H9 (cell line): ENCODE data around the gene NKD1. TPM values are rescaled to one million over a fixed set of nuclear protein-coding genes. Genes with fewer than 3 reads are reported as not detected.

Source experiments
- DNase-seq: peaks from one replicate; pipeline ENCODE4 v3.0.0-alpha.2; 2017
- H2AFZ ChIP-seq: one replicate; pipeline ENCODE4 v1.6.1; 2013; ENCODE audit warnings: mild to moderate bottlenecking, low read length, control low read depth, moderate library complexity
- H2AK5ac ChIP-seq: 2 replicates; pipeline ENCODE4 v1.6.1; 2013; ENCODE audit warnings: low read length, control low read depth, mixed read lengths; ENCODE audit not compliant: insufficient read length
- H2BK120ac ChIP-seq: one replicate; pipeline ENCODE4 v1.6.1; 2013; ENCODE audit warnings: low read depth, mild to moderate bottlenecking, low read length, control low read depth, inconsistent platforms; ENCODE audit not compliant: poor library complexity, severe bottlenecking
- H2BK12ac ChIP-seq: 2 replicates; pipeline ENCODE4 v1.6.1; 2013; ENCODE audit warnings: low read length, control low read depth, mixed read lengths, low read depth; ENCODE audit not compliant: insufficient read length
- H2BK15ac ChIP-seq: 2 replicates; pipeline ENCODE4 v1.6.1; 2013; ENCODE audit warnings: low read depth, low read length, control low read depth
- H2BK20ac ChIP-seq: one replicate; pipeline ENCODE4 v1.6.1; 2013; ENCODE audit warnings: low read depth, mild to moderate bottlenecking, low read length, control low read depth, inconsistent platforms; ENCODE audit not compliant: poor library complexity, severe bottlenecking
- H2BK5ac ChIP-seq: 2 replicates; pipeline ENCODE4 v1.6.1; 2013; ENCODE audit warnings: low read length, control low read depth, mixed read lengths; ENCODE audit not compliant: insufficient read length
- H3K14ac ChIP-seq: 2 replicates; pipeline ENCODE4 v1.6.1; 2013; ENCODE audit warnings: low read length, control low read depth; ENCODE audit not compliant: insufficient read depth
- H3K18ac ChIP-seq: 2 replicates; pipeline ENCODE4 v1.6.1; 2013; ENCODE audit warnings: low read depth, mild to moderate bottlenecking, mixed read lengths, low read length, control low read depth; ENCODE audit not compliant: insufficient read length
- H3K23ac ChIP-seq: 2 replicates; pipeline ENCODE4 v1.6.1; 2013; ENCODE audit warnings: low read length, control low read depth, mixed read lengths, low read depth; ENCODE audit not compliant: insufficient read length
- H3K23me2 ChIP-seq: 2 replicates; pipeline ENCODE4 v1.6.1; 2013; ENCODE audit warnings: low read depth, mild to moderate bottlenecking, mixed read lengths, low read length, control low read depth; ENCODE audit not compliant: insufficient read length, poor library complexity, severe bottlenecking
- H3K27ac ChIP-seq: 2 replicates; pipeline ENCODE4 v1.5.1; 2013; ENCODE audit warnings: low read length, control low read depth, mixed read lengths, low read depth; ENCODE audit not compliant: insufficient read length
- H3K27me3 ChIP-seq: 2 replicates; pipeline ENCODE4 v1.6.1; 2013; ENCODE audit warnings: low read length, control low read depth, inconsistent platforms; ENCODE audit not compliant: insufficient read depth
- H3K4ac ChIP-seq: 2 replicates; pipeline ENCODE4 v1.6.1; 2013; ENCODE audit warnings: low read depth, mild to moderate bottlenecking, control low read depth, inconsistent platforms, low read length, moderate library complexity
- H3K4me1 ChIP-seq: 2 replicates; pipeline ENCODE4 v1.6.1; 2013; ENCODE audit warnings: low read length, control low read depth, inconsistent platforms; ENCODE audit not compliant: insufficient read depth
- H3K4me2 ChIP-seq: 2 replicates; pipeline ENCODE4 v1.6.1; 2013; ENCODE audit warnings: low read length, control low read depth, mixed read lengths; ENCODE audit not compliant: insufficient read length, insufficient read depth
- H3K56ac ChIP-seq: 2 replicates; pipeline ENCODE4 v1.6.1; 2013; ENCODE audit warnings: low read depth, mild to moderate bottlenecking, mixed read lengths, low read length, control low read depth; ENCODE audit not compliant: insufficient read length
- H3K79me1 ChIP-seq: 2 replicates; pipeline ENCODE4 v1.6.1; 2013; ENCODE audit warnings: low read depth, mild to moderate bottlenecking, moderate library complexity, low read length, control low read depth, inconsistent platforms; ENCODE audit not compliant: insufficient read depth, poor library complexity, severe bottlenecking
- H3K79me2 ChIP-seq: 2 replicates; pipeline ENCODE4 v1.6.1; 2013; ENCODE audit warnings: low read length, control low read depth, inconsistent platforms; ENCODE audit not compliant: insufficient read depth
- H3K9ac ChIP-seq: 2 replicates; pipeline ENCODE4 v1.6.1; 2013; ENCODE audit warnings: low read length, control low read depth, mixed read lengths; ENCODE audit not compliant: insufficient read length; ENCODE audit errors: extremely low read depth
- H3K9me3 ChIP-seq: one replicate; pipeline ENCODE4 v1.6.1; 2013; ENCODE audit warnings: low read depth, low read length, inconsistent platforms; ENCODE audit not compliant: control insufficient read depth
- H3T11ph ChIP-seq: one replicate; pipeline ENCODE4 v1.6.1; 2013; ENCODE audit warnings: mild to moderate bottlenecking, low read length, control low read depth, inconsistent platforms
- H4K20me1 ChIP-seq: one replicate; pipeline ENCODE4 v1.6.1; 2013; ENCODE audit not compliant: control insufficient read depth, insufficient read length, insufficient read depth
- H4K5ac ChIP-seq: 2 replicates; pipeline ENCODE4 v1.6.1; 2013; ENCODE audit warnings: low read depth, mild to moderate bottlenecking, mixed read lengths, low read length, control low read depth; ENCODE audit not compliant: insufficient read length
- H4K8ac ChIP-seq: replicated peaks from 2 replicates; pipeline ENCODE4 v1.6.1; 2013; ENCODE audit warnings: low read length, control low read depth, mixed read lengths, low read depth; ENCODE audit not compliant: insufficient read length
- H4K91ac ChIP-seq: 2 replicates; pipeline ENCODE4 v1.6.1; 2013; ENCODE audit warnings: low read depth, mild to moderate bottlenecking, moderate library complexity, mixed read lengths, low read length, control low read depth; ENCODE audit not compliant: insufficient read length
- H3K27ac Mint-ChIP-seq, 3 experiments: 2 replicates in 2 of 3; 3 replicates in 1 of 3; pipeline ENCODE4 v1.8.0; 2020 to 2021; ENCODE audit warnings: mixed read lengths in 3 of 3, mild to moderate bottlenecking in 1 of 3, moderate library complexity in 1 of 3
- H3K27me3 Mint-ChIP-seq: 2 replicates; pipeline ENCODE4 v1.8.0; 2021; ENCODE audit warnings: low read depth, mild to moderate bottlenecking, moderate library complexity, mixed read lengths
- H3K36me3 Mint-ChIP-seq, 3 experiments: 2 replicates in 2 of 3; 3 replicates in 1 of 3; pipeline ENCODE4 v1.8.0; 2020 to 2021; ENCODE audit warnings: low read depth in 3 of 3, mixed read lengths in 3 of 3; ENCODE audit not compliant: insufficient read depth in 1 of 3
- H3K4me1 Mint-ChIP-seq, 2 experiments: 2 replicates each; pipeline ENCODE4 v1.8.0; 2020; ENCODE audit warnings: mixed read lengths in 2 of 2
- H3K4me3 Mint-ChIP-seq, 2 experiments: 2 replicates in 1 of 2; 3 replicates in 1 of 2; pipeline ENCODE4 v1.8.0; 2020 to 2021; ENCODE audit warnings: mild to moderate bottlenecking in 2 of 2, mixed read lengths in 2 of 2, moderate library complexity in 1 of 2
- H3K9me3 Mint-ChIP-seq, 2 experiments: 2 replicates in 1 of 2; 3 replicates in 1 of 2; pipeline ENCODE4 v1.8.0; 2020; ENCODE audit warnings: mild to moderate bottlenecking in 2 of 2, mixed read lengths in 2 of 2, moderate library complexity in 1 of 2
- WGBS: extraction: QIAGEN DNeasy Blood & Tissue Kit; methylation state at CpG from one replicate; pipeline ENCODE4 v1.1.7; 2013; ENCODE audit warnings: missing lambda C conversion rate, low lambda C conversion rate, mixed read lengths; ENCODE audit not compliant: insufficient read length; ENCODE audit errors: extremely low coverage; 5-methylcytosine and 5-hydroxymethylcytosine counted together
- total RNA-seq: library from RNA; stranded (reverse); gene quantifications from 2 replicates; pipeline ENCODE4 v1.2.1, GENCODE V29; 2021
- TF ChIP-seq, protein P1 (sequence below): fragments of 200-600 bp; sonication (generic); conservative IDR thresholded peaks from 3 replicates; pipeline ENCODE4 v1.8.0; 2021; ENCODE audit warnings: antibody characterized with exemption, mild to moderate bottlenecking

Gene NKD1
- total RNA-seq, 1 experiment from 2014 or later: 1.9 TPM

DNA sequence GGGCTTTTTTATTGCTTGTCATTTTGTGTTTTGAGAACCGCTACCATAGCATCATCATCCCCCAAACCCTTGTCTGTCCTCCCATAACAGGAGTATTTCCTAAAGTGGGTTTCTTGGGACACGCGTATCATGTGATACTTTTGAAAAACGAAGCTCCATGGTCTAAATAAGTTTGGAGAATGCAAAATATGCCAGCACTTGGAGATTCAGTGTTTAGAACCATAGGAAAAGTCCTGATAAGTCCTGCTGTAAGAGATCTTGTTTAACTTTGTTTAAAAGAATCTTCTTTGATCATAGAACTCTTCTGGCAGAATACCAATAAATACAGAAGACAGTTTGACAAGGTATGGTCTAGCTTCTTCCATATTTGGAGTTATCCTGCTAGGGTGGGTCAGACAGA is 59.3 kb downstream of the NKD1 start:
- peaks cover 37 to 46% of the 10 kb centered on the region in 2 experiments for H3K4me1 Mint-ChIP-seq
- H4K20me1 ChIP-seq: no peaks in the 10 kb centered on the region
- H3K9ac ChIP-seq: no peak overlapping the region

More for the DNA sequence above, 59.3 kb downstream of the NKD1 start:
- H3K23me2 ChIP-seq: no peaks in the 10 kb centered on the region
- no peak overlapping the region for H2BK5ac ChIP-seq
- no peak overlapping the region for H4K91ac ChIP-seq
- TF ChIP-seq, protein P1, sequence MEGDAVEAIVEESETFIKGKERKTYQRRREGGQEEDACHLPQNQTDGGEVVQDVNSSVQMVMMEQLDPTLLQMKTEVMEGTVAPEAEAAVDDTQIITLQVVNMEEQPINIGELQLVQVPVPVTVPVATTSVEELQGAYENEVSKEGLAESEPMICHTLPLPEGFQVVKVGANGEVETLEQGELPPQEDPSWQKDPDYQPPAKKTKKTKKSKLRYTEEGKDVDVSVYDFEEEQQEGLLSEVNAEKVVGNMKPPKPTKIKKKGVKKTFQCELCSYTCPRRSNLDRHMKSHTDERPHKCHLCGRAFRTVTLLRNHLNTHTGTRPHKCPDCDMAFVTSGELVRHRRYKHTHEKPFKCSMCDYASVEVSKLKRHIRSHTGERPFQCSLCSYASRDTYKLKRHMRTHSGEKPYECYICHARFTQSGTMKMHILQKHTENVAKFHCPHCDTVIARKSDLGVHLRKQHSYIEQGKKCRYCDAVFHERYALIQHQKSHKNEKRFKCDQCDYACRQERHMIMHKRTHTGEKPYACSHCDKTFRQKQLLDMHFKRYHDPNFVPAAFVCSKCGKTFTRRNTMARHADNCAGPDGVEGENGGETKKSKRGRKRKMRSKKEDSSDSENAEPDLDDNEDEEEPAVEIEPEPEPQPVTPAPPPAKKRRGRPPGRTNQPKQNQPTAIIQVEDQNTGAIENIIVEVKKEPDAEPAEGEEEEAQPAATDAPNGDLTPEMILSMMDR: no peak
- no peak overlapping the region for H3K27ac ChIP-seq
- H2AK5ac ChIP-seq: no peak overlapping the region
- H3T11ph ChIP-seq: no peak overlapping the region
- H3K14ac ChIP-seq: no peak overlapping the region
- no peaks in the 10 kb centered on the region for H3K79me2 ChIP-seq
- DNase-seq: no peak
- no peak overlapping the region for H3K4ac ChIP-seq
- H3K4me2 ChIP-seq: no peak overlapping the region
- Mint-ChIP-seq H3K9me3 (no peaks in the 10 kb centered on the region), H3K4me3 (no peak overlapping the region), H3K27ac (no peak overlapping the region), H3K36me3 (no peaks in the 10 kb centered on the region; a peak in 1 of 7 replicates), H3K27me3 (peaks cover 22% of the 10 kb centered on the region)
- no peak overlapping the region for H4K5ac ChIP-seq
- H3K18ac ChIP-seq: no peak overlapping the region
- H4K8ac ChIP-seq: no peak overlapping the region
- no peak overlapping the region for H3K56ac ChIP-seq
- H2AFZ ChIP-seq: no peak overlapping the region
- H3K23ac ChIP-seq: no peak overlapping the region
- no peak overlapping the region for H2BK12ac ChIP-seq
- no CpG with 5 or more reads among the region's 4 CpGs for WGBS
- H3K4me1 ChIP-seq: no peaks in the 10 kb centered on the region
- no peak overlapping the region for H2BK20ac ChIP-seq
- no peaks in the 10 kb centered on the region for H3K9me3 ChIP-seq
- no peak overlapping the region for H2BK15ac ChIP-seq
- no peaks in the 10 kb centered on the region for H3K27me3 ChIP-seq
- H2BK120ac ChIP-seq: no peak overlapping the region
- no peaks in the 10 kb centered on the region for H3K79me1 ChIP-seq
